Measurements from ENCODE around the gene FOS.
"Not testable (repeated sequence)": the region's sequence is repeated elsewhere in the genome, so short reads cannot be mapped to it uniquely, and the experiment has no call there.

FOS gene

GRCh38 chr14:75278422-75279152 is at the start of gene FOS:
FOS (plus strand) TSS chr14:75278828; CDS start chr14:75278983, 155 bp downstream.
- DNase-seq = peak; percentile 89

DNA sequence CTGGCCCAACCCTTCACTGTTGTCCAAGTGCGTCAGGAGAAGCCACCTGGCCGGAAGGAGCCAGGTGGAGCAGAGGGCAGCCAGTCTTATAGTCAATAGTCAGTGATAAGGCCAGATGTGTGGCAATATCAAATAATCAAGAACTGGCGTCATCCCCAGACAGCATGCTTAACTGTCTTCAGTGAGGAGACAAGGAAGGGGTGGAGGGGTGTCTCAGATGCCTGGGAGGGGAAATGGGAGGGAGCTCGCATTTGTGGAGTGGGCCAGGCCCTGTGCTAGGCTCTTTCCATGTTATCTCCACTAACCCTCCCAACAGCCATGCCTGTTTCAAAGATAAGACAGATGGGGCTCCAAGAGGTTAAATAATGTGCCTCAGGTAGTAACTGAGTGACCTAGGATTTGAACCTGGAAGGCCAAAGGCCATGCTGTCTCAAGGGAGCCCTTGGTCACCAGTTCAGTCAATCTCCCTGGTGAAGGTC is 48.9 kb upstream of the FOS start:
- DNase-seq = no peak

DNA sequence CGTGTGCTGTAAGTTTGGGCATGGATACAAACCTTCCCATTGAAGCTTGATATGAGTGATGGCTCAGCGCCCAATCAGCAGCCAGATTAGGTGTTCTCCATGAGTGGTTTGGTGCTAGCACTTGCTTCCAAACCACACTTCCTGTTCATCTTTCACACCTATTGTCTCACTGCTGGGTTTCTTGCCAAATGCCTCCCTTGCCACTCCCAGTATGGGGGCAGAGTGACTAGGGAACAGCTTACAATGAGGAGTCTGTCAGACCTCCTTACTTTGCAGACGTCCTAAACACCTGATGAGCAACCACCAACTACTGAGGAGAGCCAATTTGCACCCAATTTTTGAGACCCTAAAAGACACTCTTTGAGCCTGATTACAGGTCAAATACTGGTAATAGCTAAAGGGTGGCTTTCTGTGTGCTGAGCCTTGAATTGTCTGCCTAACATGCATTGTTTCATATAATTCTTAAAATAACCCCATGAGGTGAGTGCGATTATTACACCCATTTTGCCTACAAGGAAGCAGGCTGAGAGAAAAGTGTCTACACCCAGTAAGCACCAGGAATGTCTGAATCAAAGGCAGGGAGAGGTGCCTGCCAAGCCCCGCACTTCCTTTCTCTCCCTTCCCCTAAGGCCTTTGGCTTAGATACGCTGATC is 48.4 kb upstream of the FOS start:
- peak; percentile 51 for DNase-seq

- DNase-seq = no peak
These were observed 47.3 kb upstream of the FOS start for GRCh38 chr14:75231320-75231719.

- no peak for DNase-seq
These were observed 46.4 kb upstream of the FOS start for GRCh38 chr14:75232191-75232590.

DNA sequence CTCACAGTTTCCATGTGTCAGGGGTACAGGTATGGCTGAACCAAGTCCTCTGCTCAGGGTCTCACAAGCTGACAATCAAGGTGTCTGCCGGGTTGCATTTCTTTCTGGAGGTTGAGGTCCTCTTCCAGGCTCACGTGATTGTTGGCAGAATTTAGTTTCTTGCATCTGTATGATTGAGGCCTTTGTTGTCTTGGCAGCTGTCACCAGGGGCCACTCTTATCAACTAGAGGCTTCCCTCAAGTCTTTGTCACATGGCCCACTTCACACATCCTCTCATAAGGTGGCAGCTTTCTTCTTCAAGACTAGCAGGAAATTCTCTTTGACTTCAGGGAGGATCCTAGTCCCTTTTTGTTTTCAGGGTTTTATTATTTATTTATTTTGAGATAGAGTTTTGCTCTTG is 46.0 kb upstream of the FOS start:
- no peak for DNase-seq

GRCh38 chr14:75234173-75235115 is 44.2 kb upstream of the FOS start:
- DNase-seq = no peak

DNA sequence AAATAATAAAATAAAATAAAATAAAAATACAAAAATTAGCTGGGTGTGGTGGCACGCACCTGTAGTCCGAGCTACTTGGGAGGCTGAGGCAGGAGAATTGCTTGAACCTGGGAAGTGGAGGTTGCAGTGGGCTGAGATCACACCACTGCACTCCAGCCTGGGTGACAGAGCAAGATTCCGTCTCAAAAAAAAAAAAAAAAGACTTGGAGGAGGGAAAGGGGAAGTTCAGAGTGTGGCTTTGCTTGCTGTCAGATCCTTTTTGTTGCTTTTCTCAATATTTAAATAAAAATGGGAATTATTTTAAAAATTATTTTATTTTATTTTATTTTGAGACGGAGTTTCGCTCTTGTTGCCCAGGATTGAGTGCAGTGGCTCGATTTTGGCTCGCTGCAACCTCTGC is 43.4 kb upstream of the FOS start:
- not testable (repeated sequence) for DNase-seq

GRCh38 chr14:75236467-75236866 is 42.2 kb upstream of the FOS start:
- no peak for DNase-seq

- DNase-seq = no peak
These were observed 41.7 kb upstream of the FOS start for GRCh38 chr14:75236901-75237419.

- DNase-seq = no peak
These were observed 39.7 kb upstream of the FOS start for GRCh38 chr14:75238756-75239455.

DNA sequence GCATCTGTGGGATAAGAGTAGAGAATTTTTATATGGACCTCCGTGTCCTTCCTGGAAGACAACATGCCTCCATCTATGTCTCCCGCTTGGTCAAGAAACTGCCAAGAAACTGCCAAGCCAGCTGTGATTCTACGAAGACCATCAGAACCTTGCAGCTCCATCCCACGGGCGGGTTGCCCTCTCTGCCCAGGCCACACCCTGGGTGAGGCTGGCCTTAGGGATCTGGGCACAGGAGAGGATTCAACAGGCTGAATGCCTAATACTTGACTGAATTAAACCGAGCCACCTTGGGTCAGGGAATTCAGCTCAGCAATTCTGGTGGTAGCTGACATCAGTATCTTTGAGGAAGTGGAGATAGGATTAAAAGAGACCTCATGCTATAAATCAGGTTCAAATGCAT is 37.8 kb upstream of the FOS start:
- no peak for DNase-seq

- peak; percentile 85 for DNase-seq
These were observed 35.9 kb upstream of the FOS start for GRCh38 chr14:75242546-75243273.

GRCh38 chr14:75244121-75244520 is 34.5 kb upstream of the FOS start:
- no peak for DNase-seq

- DNase-seq = peak; percentile 5
These were observed 31.9 kb upstream of the FOS start for GRCh38 chr14:75246546-75247285.

DNA sequence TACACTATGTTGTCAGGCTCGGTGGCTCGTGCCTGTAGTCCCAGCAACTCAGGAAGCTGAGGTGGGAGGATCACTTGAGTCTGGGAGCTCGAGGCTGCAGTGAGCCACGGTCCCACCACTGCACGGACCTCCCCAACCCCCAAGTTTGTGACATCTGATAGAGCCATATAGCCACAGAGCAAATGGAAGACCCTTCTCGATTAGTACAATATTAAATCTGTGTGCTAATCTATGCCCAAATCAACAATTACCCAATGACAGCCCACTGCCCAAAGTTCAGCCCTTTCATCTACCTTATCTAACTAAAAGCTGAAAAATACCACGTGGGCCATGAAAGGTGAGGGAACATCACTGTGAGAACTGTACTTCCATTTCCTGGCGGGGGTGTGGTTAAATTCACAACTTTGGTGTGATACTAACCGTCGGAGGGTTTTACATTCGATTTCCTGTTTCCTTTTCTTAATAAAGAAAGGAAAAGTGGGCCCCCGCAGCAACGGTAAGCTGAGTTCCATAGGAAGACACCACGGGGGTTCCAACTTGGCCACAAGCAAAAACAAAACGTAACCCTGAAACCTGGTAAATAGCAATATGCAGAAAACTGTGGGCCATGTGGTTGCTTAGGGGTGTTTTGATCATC is 31.2 kb upstream of the FOS start:
- no peak for DNase-seq

GRCh38 chr14:75247939-75248338 is 30.7 kb upstream of the FOS start:
- DNase-seq = no peak

DNA sequence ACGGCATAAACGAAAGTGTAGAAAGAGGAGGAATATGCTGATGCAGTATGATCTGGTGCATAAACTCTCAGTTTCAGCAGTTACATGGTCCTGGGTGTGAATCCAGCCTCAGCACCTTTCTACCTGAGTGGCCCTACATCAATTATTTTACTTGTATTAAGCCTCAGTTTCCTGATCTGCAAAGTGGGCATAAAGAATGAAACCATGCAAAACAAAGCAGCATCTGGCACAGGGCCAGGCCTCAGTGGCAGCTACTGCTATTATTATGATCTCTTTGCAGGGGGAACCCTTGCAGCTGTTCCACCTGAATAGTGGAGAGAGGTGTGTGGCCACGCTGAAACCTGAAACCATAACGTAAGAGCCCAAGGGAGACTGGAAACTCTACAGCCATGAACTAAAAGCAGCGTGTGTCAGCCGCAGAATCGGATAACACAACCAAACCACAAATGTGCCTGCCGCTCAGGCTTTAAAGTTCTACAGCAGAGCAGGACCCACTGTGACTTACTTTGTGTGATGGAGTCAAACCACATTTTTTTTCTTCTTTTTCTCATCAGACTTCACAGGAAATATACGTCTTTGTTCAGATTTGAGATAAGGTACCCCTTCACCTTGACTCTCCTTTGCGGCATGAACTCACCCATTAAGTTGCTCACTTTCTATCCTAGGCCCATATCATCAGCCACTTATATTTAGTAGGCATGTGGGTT is 29.2 kb upstream of the FOS start:
- DNase-seq = peak; percentile 72

DNA sequence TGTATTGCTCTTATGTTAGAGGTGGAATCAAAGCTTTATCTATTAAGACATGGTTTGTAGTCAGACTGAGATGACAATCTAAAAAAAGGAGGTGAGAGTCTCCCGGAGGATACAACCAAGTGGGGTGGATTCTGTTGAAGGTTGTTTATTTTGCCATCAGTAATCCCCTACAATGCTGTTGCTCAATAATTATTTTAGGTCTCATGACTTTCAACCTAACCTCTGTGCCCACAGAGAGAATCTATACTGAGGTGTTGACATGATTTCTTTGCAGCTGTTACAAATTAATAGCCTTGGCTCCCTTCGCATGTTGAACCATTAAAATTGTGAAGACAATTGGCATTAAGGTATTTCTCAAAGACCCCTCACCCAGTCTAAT is 28.7 kb upstream of the FOS start:
- DNase-seq = no peak

DNA sequence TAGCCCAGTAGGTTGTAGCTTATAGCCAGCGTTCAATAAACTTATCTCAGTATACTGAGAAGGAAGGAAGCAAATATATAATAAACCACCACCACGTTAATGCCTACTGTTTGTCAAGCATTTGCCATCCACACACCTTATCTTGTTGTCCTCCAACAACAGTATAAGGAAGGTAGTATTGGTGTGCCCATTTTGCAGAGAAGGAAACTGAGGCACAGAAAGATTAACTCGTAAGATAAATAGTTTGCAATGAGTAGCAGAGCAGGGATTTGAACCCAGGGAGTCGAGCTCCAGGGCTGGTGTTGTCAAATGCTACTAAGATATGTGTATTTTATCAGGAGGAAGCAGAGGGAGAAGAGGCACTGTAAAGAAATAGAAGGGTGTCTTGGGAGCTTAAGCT is 27.8 kb upstream of the FOS start:
- DNase-seq = no peak
